HCT116 (cell line): Measurements from ENCODE around the gene PRKAG2. TPM values are rescaled to one million over a fixed set of nuclear protein-coding genes. Genes with fewer than 3 reads are reported as not detected.
"Not testable (repeated sequence)": the region's sequence is repeated elsewhere in the genome, so short reads cannot be mapped to it uniquely, and the experiment has no call there.

Experiments used
- ATAC-seq: fragments of 200-7000 bp; cut with Tn5 transposase; 2 replicates; pipeline ENCODE4 v1.9.1; 2020; ENCODE audit warnings: mild to moderate bottlenecking, moderate library complexity
- BruUV-seq: library from RNA; stranded (reverse); fragments of 400-500 nt; replicated peaks from 2 replicates; lab custom pipeline; 2021; lab: Mats Ljungman, UMichigan
- CTCF ChIA-PET: fragments of 300-600 bp; sonication (Branson Sonifier 250); formaldehyde crosslinking; loops from one replicate; lab custom pipeline; 2021; ENCODE audit warnings: antibody characterized with exemption; lab: Charles Lee
- POLR2A ChIA-PET: fragments of 300-600, 350-600 bp; sonication (Branson Sonifier 250); formaldehyde crosslinking; loops from one replicate; lab custom pipeline; 2021; ENCODE audit warnings: antibody characterized with exemption; lab: Charles Lee
- RAD21 ChIA-PET, 2 experiments: fragments of 300-600 bp; sonication (Branson Sonifier 250); formaldehyde crosslinking; loops; one replicate each; lab custom pipeline; 2023; ENCODE audit warnings: low total read pairs in 2 of 2; ENCODE audit not compliant: uncharacterized antibody in 2 of 2, unreplicated experiment in 2 of 2, low non-redundant PET in 1 of 2; lab: Charles Lee
- DNase-seq: peaks from one replicate; pipeline ENCODE4 v3.0.0-alpha.2; 2010; ENCODE audit warnings: low read depth, low spot score
- H2AFZ ChIP-seq: fragments of 200-600 bp; shearing (Covaris generic), sonication (generic); 2 replicates; pipeline ENCODE4 v1.6.1; 2017; ENCODE audit warnings: low read depth, mixed run types, mixed read lengths, antibody characterized with exemption, low read length; ENCODE audit not compliant: poor library complexity, severe bottlenecking
- H3K27ac ChIP-seq: 2 replicates; pipeline ENCODE4 v1.5.1; 2012; ENCODE audit warnings: low read depth, low read length
- H3K27me3 ChIP-seq: fragments of 200-600 bp; sonication (generic); 2 replicates; pipeline ENCODE4 v1.6.1; 2016; ENCODE audit warnings: mixed run types, low read length, mixed read lengths; ENCODE audit not compliant: insufficient read depth
- H3K36me3 ChIP-seq, 2 experiments: fragments of 200-500 bp in 1 of 2; fragments of 200-600 bp in 1 of 2; sonication (Bioruptor generic) in 1 of 2; sonication (generic) in 1 of 2; 2 replicates each; pipeline versions ENCODE4 v1.5.1 to v1.6.1; 2014 to 2016; ENCODE audit warnings: low read length in 2 of 2, inconsistent platforms in 1 of 2, mixed read lengths in 1 of 2, mixed run types in 1 of 2; ENCODE audit not compliant: insufficient read depth in 2 of 2, control insufficient read depth in 1 of 2
- H3K4me1 ChIP-seq, 2 experiments: fragments of 200-600 bp in 1 of 2; sonication (generic) in 1 of 2; 2 replicates each; pipeline versions ENCODE4 v1.5.1 to v1.6.1; 2012 to 2017; ENCODE audit warnings: low read length in 2 of 2, inconsistent platforms in 1 of 2, mild to moderate bottlenecking in 1 of 2, mixed read lengths in 1 of 2, mixed run types in 1 of 2, moderate library complexity in 1 of 2; ENCODE audit not compliant: insufficient read depth in 2 of 2, control insufficient read depth in 1 of 2
- H3K4me2 ChIP-seq: fragments of 200-600 bp; sonication (generic); 2 replicates; pipeline ENCODE4 v1.6.1; 2017; ENCODE audit warnings: mixed run types, low read length, mixed read lengths
- H3K4me3 ChIP-seq, 2 experiments: fragments of 200-600 bp in 1 of 2; sonication (generic) in 1 of 2; replicated peaks in 1 of 2; 2 replicates each; pipeline ENCODE4 v1.5.1; 2011 to 2016; ENCODE audit warnings: low read length in 2 of 2, control low read depth in 1 of 2, low read depth in 1 of 2, mild to moderate bottlenecking in 1 of 2, mixed read lengths in 1 of 2, mixed run types in 1 of 2
- H3K79me2 ChIP-seq: fragments of 200-600 bp; sonication (generic); 2 replicates; pipeline ENCODE4 v1.6.1; 2017; ENCODE audit warnings: mild to moderate bottlenecking, mixed run types, low read length, moderate library complexity, mixed read lengths; ENCODE audit not compliant: insufficient read depth
- H3K9ac ChIP-seq: fragments of 200-600 bp; sonication (generic); 2 replicates; pipeline ENCODE4 v1.6.1; 2016; ENCODE audit warnings: low read length, mixed read lengths
- H3K9me2 ChIP-seq: fragments of 200-600 bp; sonication (generic), shearing (Covaris generic); 2 replicates; pipeline ENCODE4 v1.6.1; 2017; ENCODE audit warnings: mixed run types, mild to moderate bottlenecking, moderate library complexity; ENCODE audit not compliant: insufficient read depth
- H3K9me3 ChIP-seq, 2 experiments: fragments of 200-500 bp in 1 of 2; fragments of 200-600 bp in 1 of 2; sonication (Bioruptor generic) in 1 of 2; sonication (generic) in 1 of 2; 2 replicates each; pipeline ENCODE4 v1.6.1; 2014 to 2017; ENCODE audit warnings: low read length in 2 of 2, mixed read lengths in 2 of 2, inconsistent platforms in 1 of 2, low read depth in 1 of 2, mild to moderate bottlenecking in 1 of 2, mixed run types in 1 of 2, moderate library complexity in 1 of 2; ENCODE audit not compliant: control insufficient read depth in 1 of 2, insufficient read depth in 1 of 2
- H4K20me1 ChIP-seq: fragments of 200-600 bp; sonication (generic), shearing (Covaris generic); 2 replicates; pipeline ENCODE4 v1.6.1; 2017; ENCODE audit warnings: mixed run types, mild to moderate bottlenecking, moderate library complexity; ENCODE audit not compliant: insufficient read depth
- POLR2AphosphoS5 ChIP-seq: IDR thresholded peaks from 2 replicates; pipeline ENCODE4 v1.6.1; 2011; ENCODE audit warnings: mild to moderate bottlenecking, low read depth, low read length, moderate library complexity
- RAD21 ChIP-seq: IDR thresholded peaks from 2 replicates; pipeline ENCODE4 v1.6.1; 2012; ENCODE audit warnings: low read depth, mild to moderate bottlenecking
- ZFX ChIP-seq: fragments of 450-650 bp; IDR thresholded peaks from 2 replicates; pipeline ENCODE4 v1.6.1; 2017
- intact Hi-C: fragments of 100-400 bp; cut with micrococcal nuclease; formaldehyde crosslinking; loops from 2 replicates; pipeline ENCODE4 v1.10.0; 2022
- total RNA-seq: library from RNA; stranded (reverse); gene quantifications from one replicate; pipeline ENCODE4 v1.2.1, GENCODE V29; 2021; ENCODE audit not compliant: unreplicated experiment
- TF ChIP-seq, protein P1 (sequence below): IDR thresholded peaks from 2 replicates; pipeline ENCODE4 v1.6.1; 2012

Gene PRKAG2
- total RNA-seq, 1 experiment from 2014 or later = 23.6 TPM

DNA sequence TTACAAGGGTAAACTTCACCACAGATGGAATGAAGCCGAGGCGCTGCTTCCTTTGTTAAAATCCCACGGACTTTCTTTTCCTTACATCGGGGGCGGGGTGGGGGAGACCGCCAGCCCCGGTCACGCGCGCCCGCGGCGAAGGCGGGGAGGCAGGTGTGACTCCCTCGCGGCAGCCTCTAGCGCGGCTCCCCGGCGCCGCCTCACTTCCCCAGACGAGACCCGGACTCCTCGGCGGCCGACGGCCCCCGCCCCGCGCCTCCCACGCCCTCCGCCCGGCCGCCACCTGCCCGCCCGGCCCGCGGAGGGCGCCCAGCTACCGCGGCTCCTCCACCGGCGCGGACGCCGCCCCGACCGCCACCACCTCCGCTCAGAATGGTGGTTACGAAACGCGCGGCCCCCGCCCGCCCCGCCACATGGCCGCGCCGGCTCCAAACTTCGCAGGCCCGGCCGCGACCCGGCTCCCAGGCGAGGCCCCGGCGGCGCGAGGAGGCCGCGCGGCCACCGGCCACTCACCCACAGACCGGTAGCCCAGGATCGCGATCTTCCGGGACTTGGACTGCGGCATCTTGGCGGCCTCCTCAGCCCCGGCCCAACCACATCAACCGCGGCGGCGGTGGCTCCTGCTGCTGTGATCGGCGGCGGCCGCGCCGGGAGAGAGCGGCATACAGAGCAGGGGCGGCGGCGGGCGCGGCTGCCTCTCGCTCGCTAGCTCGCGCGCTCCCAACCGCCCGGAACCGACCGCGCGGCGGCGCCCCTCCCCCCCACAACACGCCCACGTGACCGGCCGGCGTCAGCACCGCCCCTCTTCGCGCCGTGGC lies 357.8 kb downstream of the PRKAG2 start:
- H2AFZ ChIP-seq, RAD21 ChIA-PET, intact Hi-C loops, H3K36me3 ChIP-seq, H3K9me3 ChIP-seq, DNase-seq, H3K9me2 ChIP-seq, H3K27me3 ChIP-seq, BruUV-seq: not testable (repeated sequence)
- peak overlapping the region; percentile 85 for H3K4me2 ChIP-seq
- peaks cover 25% of the 10 kb centered on the region for H4K20me1 ChIP-seq
- H3K4me1 ChIP-seq = peaks cover 16 to 42% of the 10 kb centered on the region in 2 experiments
- POLR2A ChIA-PET = interaction anchor here (1.0 kb wide), 1 partner anchor 10 kb away, joined by 6 read pairs; no protein-coding TSS in a partner anchor
- peak overlapping the region; percentile 97 for H3K27ac ChIP-seq
- TF ChIP-seq, protein P1, sequence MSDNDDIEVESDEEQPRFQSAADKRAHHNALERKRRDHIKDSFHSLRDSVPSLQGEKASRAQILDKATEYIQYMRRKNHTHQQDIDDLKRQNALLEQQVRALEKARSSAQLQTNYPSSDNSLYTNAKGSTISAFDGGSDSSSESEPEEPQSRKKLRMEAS = peak; percentile 55
- TF ChIP-seq ZFX = peak; percentile 92
- H3K9ac ChIP-seq = peak overlapping the region; percentile 97
- CTCF ChIA-PET = interaction anchor here (1.0 kb wide), 1 partner anchor 101 kb away, joined by 3 read pairs; no protein-coding TSS in a partner anchor
- peak; percentile 82 for ATAC-seq
- H3K79me2 ChIP-seq = peaks cover 51% of the 10 kb centered on the region
- peak overlapping the region; percentile 97 to 99 for H3K4me3 ChIP-seq

GRCh38 chr7:151518105-151518946 lies 358.6 kb downstream of the PRKAG2 start:
- BruUV-seq = TSS peak; percentile 41
- DNase-seq (no peak), ATAC-seq (0 out of 2 replicates have a peak, but pooled peaks have one; percentile 10)
- Histone ChIP-seq H3K4me2 (peak overlapping the region; percentile 85), H3K9me3 (no peaks in the 10 kb centered on the region), H3K27ac (peak overlapping the region; percentile 97), H3K4me3 (peak overlapping the region; percentile 97 to 99), H2AFZ (no peak overlapping the region), H3K27me3 (no peaks in the 10 kb centered on the region), H3K36me3 (no peaks in the 10 kb centered on the region), H3K9me2 (no peaks in the 10 kb centered on the region), H3K9ac (peak overlapping the region; percentile 97)
- POLR2A ChIA-PET = no interaction called here
- RAD21 ChIA-PET = no interaction called here
- TF ChIP-seq, protein P1 = no peak
- TF ChIP-seq POLR2AphosphoS5 = no peak
- TF ChIP-seq RAD21 = peak; percentile 8; the same call in 1 of the 2 replicates
- TF ChIP-seq, all 23 proteins: peak for 1
- Histone ChIP-seq H3K4me1 (peaks cover 16 to 42% of the 10 kb centered on the region in 2 experiments), H4K20me1 (peaks cover 32% of the 10 kb centered on the region), H3K79me2 (peaks cover 60% of the 10 kb centered on the region)
- intact Hi-C loops = no loop called here
- CTCF ChIA-PET = no interaction called here
